8988T (cell line): ENCODE measurements around the gene RANGAP1.

Source experiments
- DNase-seq: peaks from one replicate; pipeline ENCODE4 v3.0.0; 2011

The RANGAP1 gene

DNA sequence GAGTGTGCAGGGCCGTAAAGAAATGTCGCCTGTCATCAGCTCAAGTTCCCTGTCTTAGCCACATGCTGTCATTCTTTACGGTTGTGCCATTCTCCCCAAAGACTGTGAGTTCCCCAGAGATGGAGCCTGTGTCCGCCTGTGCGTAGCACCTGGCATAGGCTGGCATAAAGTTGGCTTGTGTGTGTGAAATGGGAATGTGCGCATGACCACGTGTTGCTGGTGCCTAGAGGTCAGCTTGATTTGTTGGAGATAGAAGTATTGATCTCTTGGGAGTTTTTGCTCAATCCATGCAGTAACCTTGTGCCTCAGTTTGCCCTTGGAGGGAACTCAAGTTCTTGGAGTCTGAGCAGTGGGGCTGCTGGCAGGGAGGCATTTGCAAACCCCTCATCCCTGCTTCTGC is 54.6 kb downstream of the RANGAP1 start:
- DNase-seq = no peak

DNA sequence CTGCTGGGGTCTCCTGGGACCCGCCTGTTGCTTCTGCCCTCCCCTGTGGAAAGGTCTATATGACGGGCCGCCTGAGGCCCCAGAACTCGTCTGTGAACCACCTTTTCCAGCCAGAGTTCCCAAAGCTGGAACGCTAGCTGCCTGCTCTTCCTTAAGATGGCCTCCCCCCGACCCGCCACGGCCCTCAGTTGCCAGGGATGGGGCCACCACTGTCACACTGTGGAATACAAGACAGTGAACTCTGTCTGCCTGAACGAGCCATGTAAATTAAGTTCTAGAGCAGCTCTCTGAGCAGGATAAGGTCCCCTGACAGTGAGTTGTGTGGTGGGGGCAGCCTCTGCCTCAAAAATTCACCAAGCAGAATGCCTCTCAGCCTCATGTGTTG is 55.6 kb downstream of the RANGAP1 start:
- DNase-seq = no peak

DNA sequence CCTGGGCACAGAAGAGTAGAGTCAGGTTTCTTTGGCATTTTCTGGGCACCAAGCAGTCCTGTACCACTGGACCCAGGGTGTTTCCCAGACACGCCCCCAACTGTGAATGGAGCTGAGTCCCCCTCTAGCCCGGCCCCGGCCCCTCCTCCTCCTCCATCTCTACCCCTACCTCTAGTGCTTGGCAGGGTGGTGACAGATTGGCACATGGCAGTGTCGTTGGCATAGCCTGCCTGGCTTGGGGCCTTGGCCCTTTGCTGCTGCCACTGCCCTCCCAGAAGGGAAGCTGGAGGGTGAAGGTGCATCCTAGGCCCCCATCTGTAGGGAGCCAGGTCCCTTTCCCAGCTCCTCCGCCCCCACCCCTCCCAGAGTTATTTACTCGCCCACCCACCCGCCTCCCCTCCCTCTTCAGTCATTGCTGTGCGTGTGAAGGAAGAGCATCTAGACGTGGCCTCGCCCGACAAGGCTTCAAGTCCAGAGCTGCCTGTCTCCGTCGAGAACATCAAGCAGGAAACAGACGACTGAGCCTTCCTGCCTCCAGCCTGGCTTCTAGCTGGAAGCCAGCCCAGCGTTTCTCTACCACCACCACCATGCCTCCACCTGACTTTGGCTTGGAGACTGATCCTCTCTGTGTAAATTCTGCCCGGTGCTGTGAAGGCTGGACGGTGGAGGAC is 56.1 kb downstream of the RANGAP1 start:
- no peak for DNase-seq

DNA sequence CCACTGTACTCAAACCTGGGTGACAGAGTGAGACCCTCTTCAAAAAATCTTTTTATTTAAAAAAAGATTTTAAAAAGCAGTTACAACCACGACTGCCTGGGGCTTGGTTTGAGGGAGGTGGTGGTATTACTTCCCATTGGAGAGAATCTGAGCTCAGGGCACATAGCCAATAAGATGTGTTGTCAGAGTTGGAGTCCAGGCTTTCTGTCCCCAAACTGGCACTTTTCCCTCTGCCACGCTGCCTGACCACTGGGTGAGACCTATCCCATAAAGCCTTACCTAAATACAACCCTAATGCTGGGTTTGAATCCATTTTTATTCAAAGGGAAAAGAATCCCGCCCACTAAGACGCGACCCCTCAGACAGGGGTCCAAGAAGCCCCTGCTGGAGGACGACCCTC is 56.8 kb downstream of the RANGAP1 start:
- no peak for DNase-seq

DNA sequence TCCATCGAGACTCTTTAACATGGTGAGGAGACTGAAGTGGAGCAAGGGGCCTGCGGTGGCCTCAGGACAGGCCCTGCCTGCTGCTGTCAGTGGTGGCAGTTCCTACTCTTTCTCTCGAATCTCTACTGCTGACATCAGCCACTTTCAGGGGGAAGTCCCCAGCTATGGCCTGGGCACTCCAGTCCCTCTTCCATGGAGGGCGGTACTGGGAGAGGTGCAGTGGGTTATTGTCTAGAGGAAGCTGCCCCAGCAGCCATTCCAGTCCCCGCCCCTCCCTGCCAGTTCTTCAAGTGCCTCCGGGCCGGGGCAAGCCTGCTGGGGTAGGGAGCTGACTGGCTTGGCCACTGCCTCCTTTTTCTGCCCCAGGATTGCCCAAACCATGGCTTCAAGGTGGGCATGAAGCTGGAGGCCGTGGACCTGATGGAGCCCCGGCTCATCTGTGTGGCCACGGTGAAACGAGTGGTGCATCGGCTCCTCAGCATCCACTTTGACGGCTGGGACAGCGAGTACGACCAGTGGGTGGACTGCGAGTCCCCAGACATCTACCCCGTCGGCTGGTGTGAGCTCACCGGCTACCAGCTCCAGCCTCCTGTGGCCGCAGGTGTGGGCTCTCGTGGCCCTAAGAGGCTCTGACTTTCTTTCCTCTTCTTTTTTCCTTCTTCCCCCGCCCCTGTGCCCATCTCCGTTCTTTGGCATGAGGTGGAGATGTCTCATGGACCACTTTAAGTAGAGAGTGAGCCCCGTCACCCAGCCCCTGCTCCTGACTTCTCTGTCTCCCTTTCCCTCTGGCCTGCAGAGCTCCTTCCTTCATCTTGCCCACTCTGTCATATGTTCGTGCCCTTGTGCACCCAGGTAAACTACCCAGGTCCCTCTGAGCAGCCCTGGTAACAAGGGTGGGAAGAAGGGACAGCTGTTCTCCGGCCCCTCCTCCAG is 59.0 kb downstream of the RANGAP1 start:
- no peak for DNase-seq

DNA sequence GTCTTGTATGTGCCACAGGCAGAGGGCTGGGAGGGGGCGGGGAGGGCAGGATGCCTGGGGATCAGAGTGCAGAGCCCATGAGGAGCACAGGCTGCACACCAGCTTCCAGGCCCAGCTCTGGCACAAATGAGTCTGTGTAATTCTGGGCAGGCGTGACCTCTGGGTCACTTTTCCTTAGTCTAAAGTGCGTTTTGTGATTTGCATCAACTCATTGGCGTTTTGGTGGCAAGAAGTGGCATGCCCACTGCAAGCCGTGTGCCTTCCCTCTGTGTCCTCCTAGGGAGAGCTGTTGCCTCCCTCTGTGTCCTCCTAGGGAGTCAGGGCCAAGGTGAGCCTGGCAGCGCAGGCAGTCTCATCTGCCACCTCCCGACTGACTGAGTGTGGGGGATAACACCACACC is 62.5 kb downstream of the RANGAP1 start:
- no peak for DNase-seq

DNA sequence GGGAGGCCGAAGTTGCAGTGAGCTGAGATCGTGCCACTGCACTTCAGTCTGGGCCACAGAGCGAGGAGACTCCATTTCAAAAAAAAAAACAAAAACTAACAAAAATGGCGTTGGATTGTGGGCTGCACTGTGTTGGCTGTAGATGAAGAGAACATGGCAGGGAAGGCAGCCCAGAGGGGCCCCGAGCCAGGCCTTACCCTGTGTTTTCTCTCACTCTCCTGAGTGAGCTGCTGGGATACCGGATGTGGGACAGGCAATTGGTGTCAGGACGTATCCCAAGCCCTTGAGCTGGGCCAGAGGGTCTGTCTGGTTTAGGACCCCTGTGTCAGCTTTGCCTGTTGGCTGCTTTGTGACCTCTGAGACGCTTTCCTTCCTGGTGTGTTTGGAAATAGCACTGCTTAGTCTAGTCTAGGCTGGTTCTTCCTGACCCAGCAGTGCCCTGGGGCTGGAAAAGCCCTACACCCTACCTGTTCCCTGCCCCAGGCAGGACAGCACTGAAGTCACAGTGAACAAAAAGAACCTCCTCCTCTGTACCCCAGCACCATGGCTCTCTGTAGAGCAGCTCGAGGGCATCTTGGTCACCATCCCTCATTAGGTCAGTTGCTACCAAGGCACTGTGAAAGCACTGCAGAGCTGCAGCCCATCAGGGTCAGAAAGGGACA is 63.0 kb downstream of the RANGAP1 start:
- no peak for DNase-seq

DNA sequence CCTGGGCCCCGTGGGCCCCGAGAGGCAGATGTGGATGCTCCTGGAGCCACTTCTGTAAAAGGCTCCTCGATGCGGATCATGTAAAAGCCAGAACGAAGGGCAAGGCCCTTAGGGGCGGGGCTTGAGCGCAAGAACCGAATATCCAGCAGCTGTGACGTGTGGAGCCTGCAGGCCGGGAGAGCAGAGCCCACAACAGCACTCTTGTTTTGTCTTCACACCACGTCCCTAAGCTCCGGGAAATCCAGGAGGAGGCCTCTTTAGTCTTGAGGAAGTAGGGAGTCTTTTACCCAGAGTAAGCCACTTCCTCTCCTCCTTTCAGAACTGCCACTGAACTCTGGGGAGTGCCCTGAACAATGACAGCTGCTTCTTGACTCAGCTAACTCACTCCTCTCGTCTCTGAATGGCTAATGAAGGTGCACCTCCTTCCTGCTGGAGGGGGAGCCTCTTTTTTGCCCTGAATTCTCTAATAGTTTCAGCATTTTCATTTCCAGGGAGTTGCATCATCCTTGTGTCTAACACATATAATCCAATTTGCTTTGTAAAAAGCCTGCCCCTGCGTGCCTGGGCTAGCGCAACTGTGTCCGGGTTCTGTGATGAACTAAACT is 68.3 kb downstream of the RANGAP1 start:
- DNase-seq = no peak

DNA sequence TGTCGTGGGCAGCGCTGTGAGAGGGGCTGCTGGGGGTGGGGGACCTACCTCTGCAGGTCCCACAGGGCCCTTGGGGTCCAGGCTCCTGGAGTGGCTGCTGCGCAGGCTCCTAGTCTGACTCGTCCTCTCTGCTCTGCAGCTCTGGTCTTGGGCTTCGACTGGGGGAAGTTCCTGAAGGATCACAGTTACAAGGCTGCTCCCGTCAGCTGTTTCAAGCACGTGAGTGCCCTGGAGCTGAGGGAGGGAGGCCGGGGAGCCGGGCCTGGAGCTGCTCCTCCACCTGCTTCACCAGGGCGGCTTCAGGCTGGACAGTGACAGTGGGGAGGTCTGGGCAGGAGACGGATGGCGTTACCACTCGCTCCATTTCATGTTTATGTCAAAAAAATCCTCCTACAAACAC is 69.0 kb downstream of the RANGAP1 start:
- no peak for DNase-seq

DNA sequence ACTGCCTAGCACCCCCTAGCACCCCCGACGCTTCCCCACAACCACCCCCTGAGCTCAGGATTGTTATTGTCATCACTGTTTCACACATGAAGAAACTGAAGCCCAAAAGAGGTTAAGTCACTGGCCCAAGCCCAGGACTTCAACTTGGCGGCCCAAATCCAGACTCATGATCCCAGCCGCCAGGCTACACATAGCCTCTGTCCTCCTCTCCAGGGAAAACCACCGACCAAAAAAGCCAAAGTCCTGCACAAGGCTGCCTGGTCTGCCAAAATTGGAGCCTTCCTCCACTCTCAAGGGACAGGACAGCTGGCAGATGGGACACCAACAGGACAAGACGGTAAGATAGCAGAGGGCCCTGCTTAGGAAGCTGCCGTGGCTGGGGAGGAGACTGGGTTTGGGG is 70.1 kb downstream of the RANGAP1 start:
- DNase-seq = no peak

DNA sequence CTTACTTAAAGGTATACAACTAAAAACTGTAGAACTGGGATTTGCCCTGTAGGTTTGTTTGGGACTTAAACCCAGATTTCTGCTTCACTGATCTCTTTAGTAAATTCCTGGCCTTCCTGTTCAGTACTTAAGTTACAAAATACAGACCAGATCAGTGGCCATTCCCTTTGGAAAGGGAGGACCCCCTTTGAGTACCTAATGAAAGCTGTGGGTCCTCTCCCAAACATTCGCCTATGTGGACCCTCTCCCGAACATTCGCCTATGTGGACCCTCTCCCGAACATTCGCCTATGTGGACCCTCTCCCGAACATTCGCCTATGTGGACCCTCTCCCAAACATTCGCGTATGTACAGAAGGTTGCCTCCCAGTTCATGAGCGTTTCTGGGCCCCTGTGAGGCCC is 70.6 kb downstream of the RANGAP1 start:
- no peak for DNase-seq

DNA sequence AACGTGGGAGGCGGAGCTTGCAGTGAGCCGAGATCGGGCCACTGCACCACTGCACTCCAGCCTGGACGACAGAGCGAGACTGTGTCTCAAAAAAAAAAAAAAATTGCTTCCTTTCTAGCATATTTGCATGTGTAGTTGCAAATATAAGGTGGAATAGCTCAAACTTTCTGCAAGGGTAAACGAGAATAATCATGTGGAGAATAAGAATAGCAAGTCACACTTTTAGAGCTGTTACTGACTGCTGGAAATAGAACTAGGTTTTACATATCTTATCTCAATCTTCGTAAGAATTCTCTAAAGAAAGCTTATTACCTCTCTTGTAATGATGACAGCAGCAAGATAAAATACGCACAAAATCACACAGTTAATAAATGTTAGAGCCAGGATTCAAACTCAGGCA is 79.3 kb downstream of the RANGAP1 start:
- no peak for DNase-seq

DNA sequence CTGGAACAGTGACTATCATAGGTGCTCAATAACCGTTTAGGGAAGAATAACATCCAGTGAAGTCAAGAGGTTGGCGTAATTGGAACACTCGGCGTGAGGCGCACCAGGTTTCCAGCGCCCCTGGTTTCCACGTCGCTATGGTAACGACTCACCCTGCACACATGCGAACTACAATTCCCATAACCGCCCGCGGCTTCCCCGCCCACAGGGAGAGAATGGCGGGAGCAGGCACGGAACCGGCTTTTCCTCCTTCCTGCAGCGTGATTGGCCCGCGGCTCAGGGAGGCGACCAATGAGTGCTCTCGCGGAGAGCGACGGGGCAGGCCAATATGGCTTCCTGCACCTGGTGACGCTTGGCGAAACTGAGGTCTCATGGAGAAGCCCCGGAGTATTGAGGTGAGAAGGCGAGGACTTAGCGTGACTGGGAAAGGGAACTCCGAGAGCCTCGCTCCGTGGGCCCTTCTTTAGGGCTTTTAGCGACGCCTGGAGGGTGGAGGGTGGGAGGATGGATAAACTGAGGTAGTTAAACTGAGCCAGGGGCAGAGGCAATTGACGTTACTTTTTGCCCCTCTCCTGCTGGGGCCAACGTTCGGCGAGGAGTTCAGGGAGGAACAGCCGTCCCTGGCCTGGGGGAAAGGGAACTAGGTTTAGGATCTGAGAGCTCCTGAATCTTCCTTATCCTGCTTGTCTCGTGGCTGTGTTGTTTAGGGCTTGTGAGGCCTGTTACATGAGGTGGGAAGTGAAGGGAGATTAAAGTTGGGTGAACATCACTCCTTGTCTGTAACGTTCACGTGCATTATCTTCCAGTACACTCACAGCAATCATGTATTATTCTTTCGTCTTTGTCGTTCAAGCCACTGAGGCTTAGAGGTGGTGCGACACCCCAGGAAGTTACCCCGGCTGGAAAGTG is 80.7 kb downstream of the RANGAP1 start, which contains the start of gene L3MBTL2:
L3MBTL2 (plus strand) TSS at position 321 of the 909 bp plus-strand sequence; CDS start at position 372, 51 bp downstream.
- peak; percentile 86 for DNase-seq

DNA sequence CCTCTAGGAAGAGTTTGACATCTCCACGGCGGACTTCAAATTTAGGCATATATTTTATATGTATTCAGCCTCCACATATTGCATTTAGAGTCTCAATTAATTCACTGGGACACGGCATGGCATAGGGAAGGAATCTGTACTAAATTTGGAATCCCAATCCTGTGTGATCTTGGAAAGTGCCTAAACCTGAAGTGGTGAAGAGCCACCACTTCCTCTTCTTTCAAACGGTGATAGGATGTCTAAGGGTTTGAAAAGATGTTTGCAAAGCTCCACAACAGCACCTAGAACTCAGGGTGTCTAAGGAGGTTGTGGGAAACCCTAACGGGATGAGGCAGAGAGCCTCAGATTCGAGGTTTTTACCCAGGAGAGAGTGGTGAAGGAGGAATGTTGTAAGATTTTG is 81.9 kb downstream of the RANGAP1 start:
- DNase-seq = no peak

DNA sequence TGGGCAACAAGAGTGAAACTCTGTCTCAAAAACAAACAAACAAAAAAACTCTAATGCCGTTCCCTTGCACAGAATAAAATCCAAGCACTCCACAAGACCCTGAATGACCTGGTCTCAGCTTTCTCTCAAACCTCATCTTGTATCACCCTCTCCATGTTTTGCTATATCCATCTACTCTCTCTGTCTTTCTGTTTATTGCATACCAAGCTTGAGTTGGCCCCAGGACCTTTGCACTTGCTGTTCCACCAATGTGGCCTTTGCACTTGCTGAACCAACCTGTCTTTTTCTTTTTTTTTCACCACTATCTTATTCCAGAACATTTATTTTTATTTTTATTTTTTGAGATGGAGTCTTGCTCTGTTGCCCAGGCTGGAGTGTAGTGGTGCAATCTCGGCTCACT is 82.9 kb downstream of the RANGAP1 start:
- DNase-seq = no peak

DNA sequence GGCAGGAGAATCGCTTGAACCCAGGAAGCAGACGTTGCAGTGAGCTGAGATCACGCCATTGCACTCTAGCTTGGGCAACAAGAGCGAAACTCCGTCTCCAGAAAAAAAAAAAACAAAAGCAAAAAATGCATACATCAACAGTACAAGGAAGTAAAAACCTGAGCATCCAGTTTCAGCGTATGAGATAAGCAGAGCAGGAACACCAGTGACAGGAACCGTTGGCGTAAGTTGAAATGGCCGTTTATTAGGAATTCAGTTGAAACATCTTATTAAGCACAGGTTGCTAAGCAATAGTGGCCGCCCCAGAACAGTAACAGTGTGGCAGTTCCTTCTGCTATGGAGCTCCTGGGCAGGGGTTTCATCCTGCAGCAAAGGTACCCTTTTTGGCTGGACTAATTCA is 84.8 kb downstream of the RANGAP1 start:
- DNase-seq = no peak

DNA sequence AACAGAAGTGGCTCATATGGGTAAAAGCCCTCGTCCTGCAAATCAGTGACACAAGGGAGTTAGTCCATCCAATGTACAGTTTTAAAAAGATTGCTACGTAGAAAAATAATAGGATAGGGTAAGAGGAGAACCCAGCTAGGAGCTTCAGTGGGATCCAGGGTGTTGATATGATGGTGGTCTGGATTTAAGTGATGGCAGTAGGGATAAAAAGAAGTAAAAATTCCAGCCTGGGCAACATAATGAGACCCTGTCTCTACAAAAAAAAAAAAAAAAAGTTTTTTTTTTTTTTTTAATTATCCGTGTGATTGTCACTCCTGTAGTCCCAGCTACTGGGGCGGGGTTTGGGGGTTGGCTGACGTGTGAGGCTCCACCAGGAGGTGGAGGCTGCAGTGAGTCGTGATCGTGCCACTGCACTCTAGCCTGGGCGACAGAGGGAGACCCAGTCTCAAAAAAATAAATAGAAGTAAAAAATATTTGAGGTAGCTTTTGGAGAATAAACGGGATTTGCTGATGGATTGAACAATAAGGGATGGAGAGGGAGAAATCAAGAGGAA is 87.9 kb downstream of the RANGAP1 start:
- DNase-seq = no peak

DNA sequence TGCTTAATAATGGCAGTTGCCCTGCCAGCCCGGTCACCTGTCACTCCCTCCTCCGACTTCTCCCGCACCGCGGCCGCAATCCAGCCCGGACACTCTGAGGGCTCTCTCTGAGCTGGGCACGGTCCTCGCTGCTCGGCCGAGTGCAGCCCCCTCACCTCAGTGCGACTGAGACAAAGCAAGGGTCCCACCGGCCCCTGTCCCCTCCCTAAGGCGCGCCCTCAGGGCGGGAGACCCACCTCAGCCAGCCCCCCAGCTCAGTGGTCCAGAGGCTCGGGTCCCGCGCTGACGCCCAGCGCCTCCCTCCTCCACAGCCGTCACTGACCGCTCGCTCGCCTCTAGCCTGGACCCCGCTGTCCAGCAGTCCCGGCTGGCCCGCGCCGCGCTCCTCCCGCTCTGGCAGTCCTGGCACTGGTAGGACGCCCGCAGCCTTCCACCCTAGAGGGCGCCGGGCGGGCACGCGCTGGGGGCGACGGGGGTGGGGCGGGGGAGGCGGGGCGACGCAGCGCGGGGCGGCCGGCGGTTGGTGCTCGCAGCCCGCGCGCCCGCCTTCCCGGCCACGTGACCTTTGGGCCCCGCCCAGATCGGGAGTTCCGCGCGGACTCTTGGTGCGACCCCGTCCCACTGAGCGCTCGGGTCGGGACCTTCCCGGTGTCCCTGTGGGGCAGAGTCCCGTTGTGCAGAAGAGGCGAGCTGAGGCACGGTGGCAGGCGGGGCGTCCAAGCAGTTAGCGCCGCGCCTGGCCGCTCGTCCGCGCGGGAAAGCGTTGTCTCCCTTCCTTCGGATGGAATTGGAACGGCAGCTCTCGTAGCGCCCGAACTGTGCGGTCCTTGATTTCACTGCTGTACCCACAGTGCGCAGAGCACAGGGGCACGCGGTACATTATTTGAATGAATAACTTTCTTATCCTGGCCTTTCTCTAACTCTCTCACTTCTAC is 88.7 kb downstream of the RANGAP1 start:
- peak; percentile 77 for DNase-seq
